ENCODE data around the gene SNED1.

The SNED1 gene

DNA sequence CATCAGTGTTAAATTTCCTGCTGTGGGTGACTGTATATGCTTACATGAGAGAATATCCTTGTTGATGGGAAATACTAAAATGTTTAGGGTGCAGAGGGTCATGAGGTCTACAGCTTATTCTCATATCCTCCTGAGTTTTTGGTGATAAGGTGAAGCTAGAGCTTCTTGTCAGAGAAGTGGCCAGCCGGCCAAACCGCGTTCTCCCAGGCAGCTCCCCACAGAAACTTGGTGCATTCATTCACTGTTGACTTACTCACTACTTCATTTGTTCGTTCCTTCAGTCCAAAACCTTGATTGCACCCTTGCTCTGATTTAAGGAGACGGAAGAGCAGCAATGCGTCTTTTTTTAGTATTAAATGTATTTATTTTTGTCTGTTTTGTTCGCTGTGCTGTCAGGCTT lies 8.7 kb downstream of the SNED1 start:
- no peak for DNase-seq

- DNase-seq = no peak
These were observed 9.7 kb downstream of the SNED1 start for GRCh38 chr2:241007880-241008710.

GRCh38 chr2:241008711-241009121 lies 10.3 kb downstream of the SNED1 start:
- DNase-seq = no peak

DNA sequence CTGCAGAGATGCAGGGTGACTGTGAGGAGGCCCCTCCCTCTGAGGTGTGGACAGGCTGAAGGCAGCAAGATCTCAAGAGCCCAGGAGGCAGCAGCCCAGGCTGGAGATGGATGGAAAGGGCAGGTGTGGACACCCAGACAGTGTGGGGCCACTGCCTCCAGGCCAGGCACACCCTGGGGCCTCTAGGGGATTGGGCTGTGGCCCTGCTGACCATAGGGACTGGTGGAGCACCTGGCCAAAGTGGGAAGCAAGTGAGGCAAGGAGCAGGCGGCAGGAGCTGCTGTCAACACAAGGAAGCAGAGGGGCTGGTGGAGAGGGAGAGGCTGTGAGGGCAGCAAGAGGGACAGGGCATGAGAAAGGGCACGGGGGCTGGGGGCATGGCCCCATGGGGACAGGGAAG lies 10.8 kb downstream of the SNED1 start:
- DNase-seq = no peak

DNA sequence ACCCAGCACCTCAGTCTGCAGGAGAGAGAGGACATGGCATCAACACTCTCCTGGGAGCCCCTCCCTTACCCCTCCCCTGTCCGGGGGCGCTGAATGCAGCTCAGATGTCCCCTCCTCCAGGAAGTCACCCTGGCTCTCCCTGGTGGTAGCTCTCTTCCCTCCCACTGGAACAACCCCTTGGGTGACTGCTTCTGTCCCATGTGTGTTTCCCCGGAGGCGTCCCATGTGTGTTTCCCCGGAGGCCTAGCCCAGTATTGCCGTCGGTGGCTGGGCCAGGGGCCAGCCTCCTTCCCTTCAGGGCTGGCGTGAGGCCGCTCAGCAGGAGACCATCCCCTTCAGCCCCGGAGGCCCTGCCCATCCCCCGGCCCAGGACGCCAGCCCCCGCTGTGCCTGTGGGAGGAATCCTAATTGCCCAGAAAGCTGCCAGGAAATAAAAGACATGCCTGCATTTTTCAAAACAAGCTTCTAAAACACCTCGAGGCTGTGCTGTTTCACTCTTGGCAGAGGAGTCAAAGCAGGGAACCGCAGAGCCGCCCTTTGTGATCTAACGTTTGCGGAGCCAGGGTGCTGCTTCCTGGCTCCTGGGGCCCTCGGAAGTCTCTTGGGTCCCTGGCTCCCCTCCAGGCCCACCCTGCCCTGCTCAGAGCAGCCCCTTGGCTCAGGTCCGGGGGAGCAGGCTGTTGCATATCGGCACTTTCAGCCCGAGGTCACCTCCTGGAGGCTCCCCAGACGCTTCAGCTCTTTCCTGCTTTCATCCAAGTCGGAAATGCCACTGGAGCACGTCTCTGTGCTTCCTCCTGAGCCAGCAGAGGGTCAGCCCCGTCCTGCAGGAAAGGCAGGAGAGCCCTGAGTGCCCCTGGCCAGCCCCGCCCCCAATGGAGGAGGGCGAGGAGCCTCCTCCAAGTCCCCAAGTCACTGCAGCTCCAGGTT lies 11.4 kb downstream of the SNED1 start:
- DNase-seq = no peak

DNA sequence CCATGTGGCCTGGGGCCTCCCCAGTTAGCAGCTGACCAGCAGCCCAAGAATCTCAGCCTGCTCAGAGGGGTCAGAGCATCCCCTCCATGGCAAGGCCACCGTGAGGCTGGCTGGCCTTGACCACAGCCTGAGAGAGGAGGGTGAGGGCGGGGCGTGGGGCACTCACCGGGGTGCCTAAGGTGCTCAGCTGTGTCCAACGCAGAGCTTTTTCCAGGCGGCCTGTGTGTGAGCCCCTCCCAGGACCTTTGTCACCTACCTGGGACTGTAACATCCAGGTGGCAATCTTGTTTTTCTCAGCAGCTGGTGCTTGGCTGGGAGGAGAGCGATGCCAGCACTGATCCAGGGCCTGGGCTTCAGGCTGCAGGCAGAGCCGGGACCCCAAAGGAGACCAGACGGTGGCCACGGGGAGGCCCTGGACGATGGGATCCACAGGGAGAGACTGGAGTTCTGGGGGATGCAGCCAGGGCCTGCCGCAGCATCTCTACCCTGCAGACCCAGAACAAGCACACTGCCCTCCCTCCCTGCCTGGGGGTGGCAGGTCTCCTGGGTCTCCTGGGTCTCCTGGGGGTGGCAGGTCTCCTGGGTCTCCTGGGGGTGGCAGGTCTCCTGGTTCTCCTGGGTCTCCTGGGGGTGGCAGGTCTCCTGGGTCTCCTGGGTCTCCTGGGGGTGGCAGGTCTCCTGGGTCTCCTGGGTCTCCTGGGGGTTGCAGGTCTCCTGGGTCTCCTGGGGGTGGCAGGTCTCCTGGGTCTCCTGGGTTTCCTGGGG lies 12.3 kb downstream of the SNED1 start:
- DNase-seq = no peak

DNA sequence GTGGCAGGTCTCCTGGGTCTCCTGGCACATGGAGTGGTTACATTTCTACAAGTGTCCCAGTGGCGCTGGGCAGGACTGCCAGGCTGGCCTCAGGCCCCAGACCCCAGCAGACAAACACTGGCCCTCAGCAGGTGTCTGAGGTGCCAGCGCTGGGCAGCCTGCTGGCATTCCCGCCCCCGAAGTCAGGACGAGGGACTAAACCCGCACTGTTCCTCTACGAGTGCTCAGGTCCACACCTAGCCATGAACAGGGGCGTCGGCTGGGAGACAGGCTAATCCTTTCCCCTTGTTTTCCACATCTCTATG lies 12.8 kb downstream of the SNED1 start:
- no peak for DNase-seq

DNA sequence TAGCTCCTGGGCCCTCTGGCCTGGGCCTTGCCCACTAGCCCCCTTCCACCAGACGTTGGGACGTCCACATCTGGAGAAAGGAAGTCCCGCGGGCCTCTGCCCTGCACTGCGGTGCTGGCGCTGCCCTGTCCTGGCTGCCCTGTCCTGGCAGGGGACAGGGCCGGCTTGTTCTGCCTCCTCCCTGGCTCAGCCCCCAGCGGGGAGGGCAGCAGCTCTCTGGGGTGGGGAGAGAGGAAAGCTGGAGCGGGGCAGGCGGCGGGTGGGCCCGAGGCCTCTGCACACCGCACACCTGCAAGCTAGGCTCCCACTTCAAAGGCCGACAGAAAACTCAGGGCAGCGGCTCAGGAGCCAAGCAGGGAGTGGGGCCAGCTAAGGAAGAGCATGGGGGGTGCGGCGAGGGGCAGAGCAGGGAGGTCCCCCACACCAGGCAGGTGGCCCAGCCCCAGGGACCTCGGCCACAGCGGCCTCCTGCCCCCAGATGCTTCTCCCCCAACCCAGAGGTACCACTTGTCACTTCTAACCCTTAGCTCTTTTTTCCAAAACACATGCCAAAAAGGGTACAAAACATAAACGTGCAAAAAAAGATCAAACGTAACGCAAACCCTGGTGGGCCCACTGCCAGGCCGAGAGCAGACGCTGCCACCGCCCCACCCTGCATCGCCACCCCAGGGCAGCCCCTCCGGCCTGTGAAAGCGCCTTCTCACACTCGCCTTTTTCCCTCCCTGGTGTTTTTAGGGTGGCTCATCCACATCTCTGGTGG lies 13.5 kb downstream of the SNED1 start:
- DNase-seq = no peak

DNA sequence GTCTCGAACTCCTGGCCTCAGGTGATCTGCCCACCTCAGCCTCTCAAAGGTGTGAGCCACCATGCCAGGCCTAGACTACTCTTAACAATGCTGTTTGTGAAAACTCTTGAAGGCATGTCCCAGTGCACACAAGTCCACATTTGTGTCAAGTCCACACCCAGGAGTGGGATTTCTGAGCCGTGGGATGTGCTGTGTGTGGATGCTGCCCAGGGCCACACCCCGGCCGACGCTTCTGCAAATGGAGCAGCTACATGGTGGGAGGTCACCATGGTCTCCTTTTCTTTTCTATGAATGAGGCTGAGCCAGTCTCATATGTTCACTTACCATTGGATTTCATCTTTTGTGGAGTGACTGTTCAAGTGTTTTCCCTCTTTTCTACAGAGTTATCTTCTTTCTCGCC lies 15.8 kb downstream of the SNED1 start:
- DNase-seq = no peak

DNA sequence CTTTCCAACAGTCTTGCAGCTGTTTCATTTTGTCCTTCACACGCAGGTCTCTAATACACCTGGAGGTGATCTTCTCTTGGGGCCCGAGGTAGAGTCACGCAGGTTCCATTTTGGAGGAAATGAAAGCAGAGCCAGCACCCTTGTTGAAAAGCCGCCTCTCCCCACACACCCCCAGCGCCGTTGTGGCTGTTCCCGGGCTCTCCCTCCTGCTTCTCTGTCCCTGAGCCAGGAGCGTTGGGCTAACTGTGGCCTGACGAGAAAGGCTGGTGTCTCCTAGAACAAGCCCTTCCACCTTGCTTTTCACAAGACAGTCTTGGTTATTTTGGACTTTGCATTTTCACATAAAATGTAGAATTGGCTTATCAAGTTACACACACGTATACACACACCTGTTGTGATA lies 16.3 kb downstream of the SNED1 start:
- DNase-seq = no peak

- no peak for DNase-seq
These were observed 17.0 kb downstream of the SNED1 start for GRCh38 chr2:241015439-241015838.

DNA sequence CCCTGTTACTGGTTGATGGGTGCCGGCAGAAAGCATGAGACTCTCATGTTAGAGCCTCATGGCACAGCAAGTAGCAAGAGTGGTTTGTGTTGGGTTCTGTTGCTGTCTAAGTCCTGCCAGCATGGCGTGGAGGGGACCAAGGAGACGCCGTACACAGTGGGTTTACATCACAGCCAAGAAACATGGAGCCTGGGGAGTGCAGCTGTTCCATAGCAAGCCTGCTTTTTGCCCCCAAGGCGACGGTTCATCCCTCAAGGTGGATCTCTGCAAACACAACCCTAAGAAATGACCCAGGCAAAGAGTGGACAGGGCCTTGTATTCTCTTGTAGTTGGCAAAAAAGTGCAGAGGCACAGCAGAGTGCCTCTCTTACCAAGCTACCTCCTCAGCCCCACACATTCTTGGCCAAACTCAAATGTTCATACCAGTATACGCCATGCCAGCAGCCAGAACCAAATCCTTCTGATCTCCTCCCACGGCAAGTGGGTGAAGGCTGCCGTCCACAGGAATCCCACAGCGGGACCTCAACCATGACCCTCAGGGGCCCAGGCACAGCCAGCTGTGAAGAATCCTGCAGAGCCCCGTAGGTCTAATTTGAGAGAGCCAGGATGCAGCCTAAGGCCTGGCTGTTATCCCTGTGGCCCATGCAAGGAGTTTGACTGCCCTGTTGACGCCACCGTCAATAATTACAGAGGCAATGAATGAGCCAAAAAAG lies 19.0 kb downstream of the SNED1 start:
- no peak for DNase-seq

DNA sequence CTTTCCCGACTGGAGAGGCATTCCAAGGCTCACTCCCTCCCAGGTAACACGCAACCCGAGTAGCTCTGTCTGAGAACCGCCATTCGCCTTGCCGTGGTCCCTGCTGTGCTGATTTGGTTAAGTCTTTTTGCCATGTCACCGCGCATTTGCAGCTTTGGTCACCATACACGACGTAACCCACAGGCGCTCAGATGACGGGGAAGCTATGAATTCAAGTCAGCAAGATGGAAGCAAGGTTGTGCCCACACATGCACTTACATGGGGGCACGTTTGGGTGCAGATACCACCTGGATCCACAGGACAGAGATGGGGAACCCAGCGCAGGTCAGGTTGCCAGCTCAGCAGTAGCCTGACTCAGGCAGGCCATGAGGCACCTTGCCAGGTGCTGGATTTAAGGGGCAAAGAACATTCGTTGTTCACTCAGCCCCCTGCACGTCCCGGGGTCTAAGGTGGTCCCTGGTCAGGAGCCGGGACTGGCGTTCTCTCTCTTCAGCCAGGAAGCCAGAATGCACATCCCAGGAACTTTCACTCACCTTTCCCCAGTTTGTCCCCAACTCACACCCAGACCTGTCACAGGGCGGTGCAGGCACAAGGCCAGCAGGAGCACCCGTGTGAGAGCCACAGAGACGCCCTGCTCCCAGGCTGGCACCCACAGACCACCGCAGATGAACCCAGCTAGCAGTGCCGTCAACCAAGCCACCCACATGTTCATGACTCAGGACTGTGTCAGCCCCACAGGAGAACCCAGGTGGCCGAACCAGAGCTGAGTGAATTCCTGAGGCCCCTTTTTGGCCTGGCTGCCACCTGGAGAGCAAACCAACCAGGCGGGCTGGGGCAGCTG lies 19.9 kb downstream of the SNED1 start:
- DNase-seq = no peak

DNA sequence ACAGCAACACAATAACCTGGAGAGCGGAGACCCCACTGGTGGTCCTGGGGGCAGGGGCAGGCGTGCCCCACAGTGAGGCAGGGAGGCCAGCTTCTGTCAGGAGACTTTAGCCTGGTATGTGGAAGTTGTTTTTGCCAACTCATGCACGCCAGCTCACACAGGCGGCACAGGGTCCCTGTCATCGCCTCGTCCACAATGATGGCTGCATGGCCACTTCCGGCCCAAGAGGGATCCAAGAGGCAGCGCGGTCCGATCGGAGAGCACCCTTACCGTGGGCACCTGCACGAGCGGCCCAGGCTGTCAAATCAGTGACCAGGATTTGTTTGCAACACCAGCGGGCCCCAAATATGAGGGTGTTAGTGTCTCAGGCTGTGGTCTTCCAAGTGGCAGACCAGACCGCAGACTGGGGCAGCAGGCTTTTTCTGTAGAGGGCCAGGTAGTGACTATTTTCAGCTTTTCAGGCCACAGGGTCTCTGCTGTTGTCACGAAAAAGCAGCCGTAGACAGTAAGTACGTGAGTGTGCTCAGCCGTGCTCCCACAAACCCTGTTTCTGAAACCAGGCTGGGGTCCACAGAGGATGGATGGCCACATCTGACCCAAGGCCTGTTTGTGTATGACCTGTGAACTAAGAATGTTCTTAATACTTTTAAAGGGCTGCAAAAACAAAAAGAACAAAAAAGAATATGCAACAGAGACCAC lies 21.2 kb downstream of the SNED1 start:
- DNase-seq = no peak

DNA sequence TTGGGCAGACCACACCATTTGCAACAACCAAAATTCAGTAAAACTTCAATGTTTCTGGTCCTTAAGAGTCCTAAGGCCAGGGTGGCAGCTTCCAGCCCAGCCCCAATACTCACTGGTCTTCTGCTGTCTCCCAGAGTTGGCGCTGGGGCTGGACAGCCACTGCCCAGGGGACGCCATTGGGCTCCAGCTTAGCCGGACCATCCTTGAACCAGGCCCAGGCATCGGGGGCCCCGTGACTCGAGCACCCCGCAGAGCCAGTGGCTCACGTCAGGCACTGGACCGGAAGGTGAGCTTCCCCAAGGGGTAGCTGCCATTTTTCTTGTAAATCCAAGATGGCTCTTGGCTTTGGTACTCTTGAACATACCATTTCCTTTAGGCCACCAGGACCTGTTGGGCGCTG lies 21.8 kb downstream of the SNED1 start:
- DNase-seq = no peak

- DNase-seq = no peak
These were observed 22.3 kb downstream of the SNED1 start for GRCh38 chr2:241020629-241021190.

- DNase-seq = no peak
These were observed 27.2 kb downstream of the SNED1 start for GRCh38 chr2:241025639-241026038.

GRCh38 chr2:241029599-241030332 lies 31.3 kb downstream of the SNED1 start:
- no peak for DNase-seq

DNA sequence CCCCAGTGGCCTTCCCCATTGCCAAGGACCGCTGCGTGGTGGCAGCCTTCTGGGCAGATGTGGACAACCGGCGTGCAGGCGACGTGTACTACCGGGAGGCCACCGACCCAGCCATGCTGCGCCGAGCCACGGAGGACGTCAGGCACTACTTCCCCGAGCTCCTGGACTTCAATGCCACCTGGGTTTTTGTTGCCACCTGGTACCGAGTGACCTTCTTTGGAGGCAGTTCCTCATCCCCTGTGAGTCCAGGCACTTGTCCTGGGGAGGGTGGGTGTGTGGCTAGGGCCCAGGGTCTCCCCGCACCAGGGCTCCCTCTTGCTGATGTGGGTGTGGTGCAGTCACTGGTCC lies 31.9 kb downstream of the SNED1 start:
- no peak for DNase-seq
